K562 (cell line): Measurements from ENCODE around the gene HINT3. TPM values are rescaled to one million over a fixed set of nuclear protein-coding genes. Genes with fewer than 3 reads are reported as not detected.
A peak's percentile ranks its signal among the peaks of the same experiment; 100 is the strongest.

Experiments used
- CBX1 ChIP-seq: sonication (generic); IDR thresholded peaks from 2 replicates; pipeline ENCODE4 v1.6.1; 2016; ENCODE audit warnings: antibody characterized with exemption, low read depth, mild to moderate bottlenecking
- ETS1 ChIP-seq: conservative IDR thresholded peaks from 2 replicates; pipeline ENCODE4 v1.6.1; 2011; ENCODE audit warnings: low read depth, mild to moderate bottlenecking, low read length; ENCODE audit not compliant: control insufficient read depth
- FOSL1 ChIP-seq: fragments of 200-800 bp; sonication (Bioruptor generic); conservative IDR thresholded peaks from 2 replicates; pipeline ENCODE4 v1.6.1; 2016; ENCODE audit warnings: missing genetic modification characterization, missing compliant biosample characterization
- FOXJ2 ChIP-seq: fragments of 200-800 bp; sonication (Bioruptor generic); IDR thresholded peaks from 2 replicates; pipeline ENCODE4 v1.6.1; 2016; ENCODE audit warnings: missing genetic modification characterization, missing compliant biosample characterization
- FOXJ3 ChIP-seq: sonication (generic); formaldehyde crosslinking; IDR thresholded peaks from 2 replicates; pipeline ENCODE4 v1.4.0; 2020; ENCODE audit warnings: mild to moderate bottlenecking, missing genetic modification reagents
- GMEB1 ChIP-seq: fragments of 250-450 bp; sonication (Bioruptor Pico); IDR thresholded peaks from 2 replicates; pipeline ENCODE4 v1.4.0; 2020; ENCODE audit warnings: mild to moderate bottlenecking
- HDGF ChIP-seq: fragments of 450-650 bp; IDR thresholded peaks from 2 replicates; pipeline ENCODE4 v1.6.1; 2016
- HSF4 ChIP-seq: fragments of 250-450 bp; sonication (Bioruptor Pico); IDR thresholded peaks from 2 replicates; pipeline ENCODE4 v2.1.2; 2022; ENCODE audit warnings: mild to moderate bottlenecking, moderate library complexity, borderline replicate concordance
- JUND ChIP-seq, 2 experiments: IDR thresholded peaks; 2 replicates in 1 of 2; 3 replicates in 1 of 2; pipeline ENCODE4 v1.6.1; 2011; ENCODE audit warnings: borderline replicate concordance in 2 of 2, low read depth in 2 of 2, low read length in 2 of 2, improper control_type of control experiment in 1 of 2, missing biosample characterization in 1 of 2, missing genetic modification characterization in 1 of 2, missing genetic modification reagents in 1 of 2
- KDM1A ChIP-seq, 2 experiments: fragments of 450-650 bp; IDR thresholded peaks; 2 replicates each; pipeline ENCODE4 v1.6.1; 2016; ENCODE audit warnings: mild to moderate bottlenecking in 2 of 2
- MAFF ChIP-seq: IDR thresholded peaks from 2 replicates; pipeline ENCODE4 v1.6.1; 2012; ENCODE audit warnings: low read length, improper control_type of control experiment
- NKRF ChIP-seq: fragments of 450-650 bp; IDR thresholded peaks from 2 replicates; pipeline ENCODE4 v1.6.1; 2016; ENCODE audit warnings: borderline replicate concordance
- NR2C1 ChIP-seq, 2 experiments: fragments of 450-650 bp; IDR thresholded peaks; 2 replicates each; pipeline ENCODE4 v1.6.1; 2017; ENCODE audit warnings: mild to moderate bottlenecking in 2 of 2, antibody characterized with exemption in 1 of 2, inconsistent platforms in 1 of 2, missing compliant biosample characterization in 1 of 2, missing genetic modification characterization in 1 of 2
- NR2F6 ChIP-seq: fragments of 450-650 bp; formaldehyde crosslinking; IDR thresholded peaks from 2 replicates; pipeline ENCODE4 v1.4.0; 2020; ENCODE audit warnings: mild to moderate bottlenecking
- RBM15 ChIP-seq: fragments of 200-400 bp; formaldehyde crosslinking; IDR thresholded peaks from 2 replicates; pipeline ENCODE4 v1.6.1; 2018; ENCODE audit warnings: mild to moderate bottlenecking, low read length, moderate library complexity; ENCODE audit not compliant: insufficient read depth
- SLC30A9 ChIP-seq: fragments of 250-450 bp; sonication (Bioruptor Pico); IDR thresholded peaks from 2 replicates; pipeline ENCODE4 v1.8.0; 2022; ENCODE audit warnings: mild to moderate bottlenecking, moderate library complexity
- SNAPC5 ChIP-seq: fragments of 250-450 bp; sonication (Bioruptor Pico); IDR thresholded peaks from 2 replicates; pipeline ENCODE4 v1.8.0; 2021; ENCODE audit warnings: moderate library complexity, mild to moderate bottlenecking, inconsistent platforms
- SP2 ChIP-seq: IDR thresholded peaks from 2 replicates; pipeline ENCODE4 v1.6.1; 2011; ENCODE audit warnings: mild to moderate bottlenecking, low read depth, low read length, moderate library complexity; ENCODE audit not compliant: poor library complexity, severe bottlenecking; ENCODE audit errors: extremely low read depth
- TSC22D4 ChIP-seq: fragments of 450-650 bp; IDR thresholded peaks from 2 replicates; pipeline ENCODE4 v1.6.1; 2016; ENCODE audit warnings: missing genetic modification characterization, missing biosample characterization, control low read depth
- ZFP1 ChIP-seq: fragments of 450-650 bp; formaldehyde crosslinking; IDR thresholded peaks from 2 replicates; pipeline ENCODE4 v1.4.0; 2020; ENCODE audit warnings: mild to moderate bottlenecking, mixed read lengths
- ZNF436 ChIP-seq: fragments of 250-450, 450-650 bp; sonication (Bioruptor Pico); formaldehyde crosslinking; IDR thresholded peaks from 2 replicates; pipeline ENCODE4 v1.7.0; 2020; ENCODE audit warnings: mild to moderate bottlenecking
- polyA plus RNA-seq, 8 experiments: library from polyadenylated mRNA; depleted of rRNA in 4 of 8; stranded (reverse) in 5 of 8; unstranded in 3 of 8; fragments of >200 nt; fragmentation: Nextera tagmentation in 2 of 8; fragmentation: Illumina TruSeq in 1 of 8; extraction: Ambion mirVana in 2 of 8; extraction: Trizol in 1 of 8; gene quantifications; 2 replicates each; pipeline versions ENCODE4 v1.2.1 to v1.2.3, GENCODE V29; 2011 to 2014; ENCODE audit warnings: inconsistent platforms in 1 of 8, missing spikeins in 1 of 8
- total RNA-seq, 7 experiments: library from RNA; depleted of rRNA in 6 of 7; stranded (reverse); fragments of >200 nt in 6 of 7; fragmentation: Illumina TruSeq in 2 of 7; extraction: Trizol in 2 of 7; gene quantifications; 2 replicates each; pipeline versions ENCODE4 v1.2.1 to v1.2.3, GENCODE V29; 2011 to 2021; ENCODE audit warnings: low replicate concordance in 1 of 7

HINT3 gene
- total and polyA plus RNA-seq, 9 of the 15 experiments (the other 6 are each of a cell fraction or from before 2014, with no cell fraction given) = 1.4 to 16.6 (median 10.8) TPM

DNA sequence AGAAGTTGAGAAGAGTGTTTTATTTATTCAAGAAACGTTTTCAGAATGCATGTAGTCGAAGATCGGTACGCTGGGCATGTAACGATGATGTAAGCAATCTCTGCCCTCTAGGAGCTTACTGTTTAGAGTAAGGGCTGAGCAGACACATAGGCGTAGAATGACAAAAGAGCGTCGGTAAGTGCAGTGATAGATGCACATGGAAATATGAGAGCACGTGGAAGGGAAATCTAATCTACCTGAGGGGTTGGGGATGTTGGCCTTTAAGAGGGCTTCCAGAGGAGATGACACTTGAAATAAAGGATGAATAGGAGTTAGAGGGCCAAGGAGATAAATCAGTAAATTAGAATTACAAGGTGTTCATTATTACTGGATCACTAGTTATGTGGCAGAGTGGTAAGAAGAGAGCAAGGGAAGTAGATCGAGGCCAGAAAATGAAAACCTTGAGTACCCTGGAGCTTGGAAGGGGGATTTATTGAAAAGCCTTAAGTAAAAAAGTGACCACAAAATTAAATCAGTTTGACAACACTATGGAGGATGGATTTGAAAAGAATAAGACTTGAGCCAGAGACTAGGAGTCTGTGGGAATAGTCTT, 30.6 kb downstream of the HINT3 start (continued):
- TF ChIP-seq GMEB1 (CRISPR knock-in tag) = no peak
- TF ChIP-seq KDM1A (IDR thresholded peaks at IDR 0.05) = peak in 1 of 2 experiments; percentile 22; a peak in 1 of 4 replicates
- no peak for TF ChIP-seq NR2F6 (CRISPR knock-in tag)
- no peak for TF ChIP-seq FOSL1 (tag)
- TF ChIP-seq RBM15 = no peak
- TF ChIP-seq SP2 = no peak
- TF ChIP-seq FOXJ3 (CRISPR knock-in tag) = no peak
- TF ChIP-seq TSC22D4 = no peak
- no peak for TF ChIP-seq ZNF436
- TF ChIP-seq MAFF = 0 out of 2 replicates have a peak, but pooled peaks have one; percentile 21
- TF ChIP-seq NKRF = peak; percentile 65; the same call in 1 of the 2 replicates
- peak; percentile 40; the same call in 1 of the 2 replicates for TF ChIP-seq JUND (IDR thresholded peaks at IDR 0.05; ENCODE audit: borderline replicate concordance, low read depth, low read length)
- TF ChIP-seq JUND (tag; IDR thresholded peaks at IDR 0.05; ENCODE audit: borderline replicate concordance, low read depth, low read length) = peak; percentile 58; the same call in 1 of the 3 replicates
- TF ChIP-seq SNAPC5 (CRISPR knock-in tag) = no peak
- TF ChIP-seq NR2C1 (IDR thresholded peaks at IDR 0.05) = no peak
- TF ChIP-seq NR2C1 (tag; IDR thresholded peaks at IDR 0.05) = no peak
- no peak for TF ChIP-seq ETS1
- TF ChIP-seq SLC30A9 = no peak
- no peak for TF ChIP-seq CBX1
- no peak for TF ChIP-seq HSF4 (CRISPR knock-in tag)
- TF ChIP-seq ZFP1 (CRISPR knock-in tag) = no peak
- TF ChIP-seq FOXJ2 = no peak
- TF ChIP-seq HDGF = no peak
- TF ChIP-seq, all 486 proteins: peak for 39
